Measurements from ENCODE around the gene UMPS.

GRCh38 chr3:124694486-124694885 is 35.8 kb upstream of the UMPS start:
- TF ChIP-seq CTCF (IDR thresholded peaks at IDR 0.05): no peak
- TF ChIP-seq POLR2A (IDR thresholded peaks at IDR 0.05): no peak

Data from ovary (tissue), 3 donors.